GM12878 (cell line): Measurements from ENCODE around the gene ESPL1. TPM values are rescaled to one million over a fixed set of nuclear protein-coding genes. Genes with fewer than 3 reads are reported as not detected.

ENCODE experiments used
- ATAC-seq: fragments of 200-7000 bp; cut with Tn5 transposase; 3 replicates; pipeline ENCODE4 v1.9.1; 2020; ENCODE audit warnings: mild to moderate bottlenecking, moderate library complexity
- BruUV-seq: library from RNA; stranded (reverse); fragments of 400-500 nt; replicated peaks from 2 replicates; lab custom pipeline; 2021; lab: Mats Ljungman, UMichigan
- CTCF ChIA-PET: fragments of 300-600 bp; sonication (Branson Sonifier 250); formaldehyde crosslinking; extraction: SDS; loops from one replicate; lab custom pipeline; 2021; ENCODE audit warnings: inconsistent platforms; lab: Yijun Ruan, JAX
- POLR2A ChIA-PET: fragments of 350-600 bp; formaldehyde crosslinking; extraction: SDS; loops from one replicate; lab custom pipeline; 2021; ENCODE audit warnings: inconsistent platforms; lab: Charles Lee
- RAD21 ChIA-PET: fragments of 300-600 bp; sonication (Branson Sonifier 250); formaldehyde crosslinking; loops from one replicate; lab custom pipeline; 2023; ENCODE audit warnings: antibody characterized with exemption; ENCODE audit not compliant: unreplicated experiment; lab: Charles Lee
- SMC1A ChIA-PET: fragments of 300-600 bp; sonication (Branson Sonifier 250); formaldehyde crosslinking; loops from one replicate; lab custom pipeline; 2023; ENCODE audit not compliant: unreplicated experiment, uncharacterized antibody; lab: Charles Lee
- DNase-seq: peaks from one replicate; pipeline ENCODE4 v3.0.0-alpha.2; 2011; ENCODE audit warnings: low read depth, low spot score
- FAIRE-seq: peaks from 3 replicates; lab custom pipeline; 2011; peaks lifted over from hg19 to GRCh38; lab: Jason Lieb, UNC
- H2AFZ ChIP-seq: 2 replicates; pipeline ENCODE4 v1.6.0; 2011; ENCODE audit warnings: low read depth, low read length, control low read depth; ENCODE audit not compliant: control insufficient read depth
- H3K27ac ChIP-seq: 2 replicates; pipeline ENCODE4 v1.5.1; 2011; ENCODE audit warnings: control low read depth; ENCODE audit not compliant: control insufficient read depth, insufficient read depth
- H3K27me3 ChIP-seq, 2 experiments: replicated peaks in 1 of 2; 2 replicates each; pipeline versions ENCODE4 v1.6.0 to v1.6.1; 2011; ENCODE audit warnings: low read length in 1 of 2; ENCODE audit not compliant: control insufficient read depth in 2 of 2, insufficient read depth in 2 of 2
- H3K36me3 ChIP-seq, 2 experiments: 2 replicates each; pipeline ENCODE4 v1.5.1; 2011; ENCODE audit warnings: low read length in 1 of 2; ENCODE audit not compliant: control insufficient read depth in 2 of 2, insufficient read depth in 2 of 2
- H3K4me1 ChIP-seq: 2 replicates; pipeline ENCODE4 v1.6.1; 2011; ENCODE audit warnings: mild to moderate bottlenecking, low read length, moderate library complexity, mixed read lengths; ENCODE audit not compliant: control insufficient read depth, insufficient read depth
- H3K4me2 ChIP-seq: 2 replicates; pipeline ENCODE4 v1.6.0; 2011; ENCODE audit warnings: control low read depth; ENCODE audit not compliant: control insufficient read depth, insufficient read depth
- H3K4me3 ChIP-seq: fragments of 200-600 bp; sonication (generic); 2 replicates; pipeline ENCODE4 v1.5.1; 2016
- H3K79me2 ChIP-seq: 2 replicates; pipeline ENCODE4 v1.6.0; 2011; ENCODE audit warnings: low read length; ENCODE audit not compliant: control insufficient read depth, insufficient read depth
- H3K9ac ChIP-seq: 2 replicates; pipeline ENCODE4 v1.8.0; 2011; ENCODE audit warnings: low read length, control low read depth, mixed read lengths; ENCODE audit not compliant: control insufficient read depth, insufficient read depth
- H3K9me3 ChIP-seq: replicated peaks from 3 replicates; pipeline ENCODE4 v1.5.1; 2011; ENCODE audit warnings: mild to moderate bottlenecking, low read length; ENCODE audit not compliant: control insufficient read depth, insufficient read depth
- H4K20me1 ChIP-seq: 2 replicates; pipeline ENCODE4 v1.6.0; 2011; ENCODE audit not compliant: control insufficient read depth, insufficient read depth
- ATF2 ChIP-seq: IDR thresholded peaks from 2 replicates; pipeline ENCODE4 v1.6.1; 2012; ENCODE audit warnings: low read length, inconsistent platforms
- BHLHE40 ChIP-seq, 2 experiments: fragments of 450-650 bp in 1 of 2; IDR thresholded peaks; 2 replicates each; pipeline ENCODE4 v1.6.1; 2011 to 2017; ENCODE audit warnings: low read depth in 2 of 2, borderline replicate concordance in 1 of 2, improper control_type of control experiment in 1 of 2, low read length in 1 of 2, mild to moderate bottlenecking in 1 of 2
- BMI1 ChIP-seq: fragments of 450-650 bp; IDR thresholded peaks from 2 replicates; pipeline ENCODE4 v1.6.1; 2016; ENCODE audit warnings: mild to moderate bottlenecking, moderate library complexity, borderline replicate concordance
- CREM ChIP-seq: IDR thresholded peaks from 2 replicates; pipeline ENCODE4 v1.6.1; 2014; ENCODE audit warnings: antibody characterized with exemption, low read depth
- ELK1 ChIP-seq: IDR thresholded peaks from 2 replicates; pipeline ENCODE4 v1.6.1; 2012; ENCODE audit warnings: low read depth, low read length, improper control_type of control experiment
- IKZF2 ChIP-seq, 2 experiments: fragments of 450-650 bp; IDR thresholded peaks; 2 replicates each; pipeline ENCODE4 v1.6.1; 2017; ENCODE audit warnings: mild to moderate bottlenecking in 2 of 2, moderate library complexity in 2 of 2
- IRF5 ChIP-seq: fragments of 450-650 bp; IDR thresholded peaks from 2 replicates; pipeline ENCODE4 v1.6.1; 2017; ENCODE audit warnings: borderline replicate concordance
- MAX ChIP-seq: IDR thresholded peaks from 2 replicates; pipeline ENCODE4 v1.6.1; 2012; ENCODE audit warnings: low read depth, low read length, improper control_type of control experiment
- PKNOX1 ChIP-seq: fragments of 450-650 bp; IDR thresholded peaks from 2 replicates; pipeline ENCODE4 v1.6.1; 2016; ENCODE audit warnings: mild to moderate bottlenecking
- POLR2A ChIP-seq: IDR thresholded peaks from 2 replicates; pipeline ENCODE4 v1.6.1; 2011; ENCODE audit warnings: low read depth, mild to moderate bottlenecking, low read length
- RAD51 ChIP-seq: fragments of 450-650 bp; IDR thresholded peaks from 2 replicates; pipeline ENCODE4 v1.6.1; 2016; ENCODE audit warnings: moderate library complexity, mild to moderate bottlenecking, inconsistent platforms
- RB1 ChIP-seq: fragments of 450-650 bp; formaldehyde crosslinking; IDR thresholded peaks from 2 replicates; pipeline ENCODE4 v1.6.1; 2017; ENCODE audit warnings: mild to moderate bottlenecking, borderline replicate concordance
- RFX5 ChIP-seq: IDR thresholded peaks from 2 replicates; pipeline ENCODE4 v1.6.1; 2011; ENCODE audit warnings: low read depth, low read length, improper control_type of control experiment
- SRF ChIP-seq, 2 experiments: IDR thresholded peaks; 2 replicates each; pipeline ENCODE4 v1.6.1; 2011; ENCODE audit warnings: low read depth in 2 of 2, low read length in 2 of 2, mild to moderate bottlenecking in 1 of 2, moderate library complexity in 1 of 2
- ZNF207 ChIP-seq: fragments of 450-650 bp; IDR thresholded peaks from 2 replicates; pipeline ENCODE4 v1.6.1; 2014; ENCODE audit warnings: antibody characterized with exemption, mild to moderate bottlenecking, borderline replicate concordance
- ZNF217 ChIP-seq: fragments of 450-650 bp; IDR thresholded peaks from 2 replicates; pipeline ENCODE4 v1.6.1; 2017; ENCODE audit warnings: antibody characterized with exemption, mild to moderate bottlenecking
- ZNF622 ChIP-seq: fragments of 450-650 bp; IDR thresholded peaks from 2 replicates; pipeline ENCODE4 v1.6.1; 2017; ENCODE audit warnings: mild to moderate bottlenecking, inconsistent platforms
- WGBS: methylation state at CpG from one replicate; pipeline ENCODE4 v1.1.6; 2016; ENCODE audit warnings: low lambda C conversion rate; ENCODE audit not compliant: insufficient replicate concordance, insufficient coverage; ENCODE audit errors: missing lambda C conversion rate; 5-methylcytosine and 5-hydroxymethylcytosine counted together
- in situ Hi-C: fragments of 300-500 bp; cut with MboI; formaldehyde crosslinking; loops from 9 replicates; pipeline ENCODE4 v1.14.3; 2018; ENCODE audit warnings: mixed read lengths
- intact Hi-C: fragments of 100-400 bp; cut with micrococcal nuclease; formaldehyde crosslinking; loops from one replicate; pipeline ENCODE4 v1.14.2; 2022; ENCODE audit not compliant: unreplicated experiment
- polyA plus RNA-seq, 11 experiments: library from polyadenylated mRNA; depleted of rRNA in 4 of 11; unstranded in 6 of 11; stranded (reverse) in 5 of 11; fragments of >200 nt; fragmentation: Nextera tagmentation in 4 of 11; fragmentation: Illumina TruSeq in 1 of 11; extraction: Ambion mirVana in 4 of 11; extraction: Trizol in 1 of 11; gene quantifications; 1 replicate in 1 of 11; 2 replicates in 10 of 11; pipeline versions ENCODE4 v1.2.1 to v1.2.3, GENCODE V29; 2011 to 2016; ENCODE audit warnings: inconsistent platforms in 2 of 11, missing spikeins in 2 of 11, low read depth in 1 of 11
- total RNA-seq, 4 experiments: library from RNA; depleted of rRNA in 3 of 4; stranded (reverse); fragments of >200 nt in 3 of 4; fragmentation: Illumina TruSeq in 1 of 4; extraction: Trizol in 1 of 4; gene quantifications; 2 replicates each; pipeline versions ENCODE4 v1.2.1 to v1.2.3, GENCODE V29; 2013 to 2021

Gene ESPL1
- total and polyA plus RNA-seq, 10 of the 15 experiments (the other 5 are each of a cell fraction or from before 2014, with no cell fraction given), result 2.1 to 61.9 (median 21.2) TPM

GRCh38 chr12:53251477-53252348 is 16.4 kb upstream of the ESPL1 start:
- Histone ChIP-seq H3K36me3 (peaks cover 0 to 4% of the 10 kb centered on the region in 2 experiments; a peak in 1 of 4 replicates), H2AFZ (peak overlapping the region; percentile 97), H3K9ac (peak overlapping the region; percentile 91), H3K79me2 (peaks cover 13% of the 10 kb centered on the region), H3K4me1 (peaks cover 28% of the 10 kb centered on the region), H3K9me3 (no peaks in the 10 kb centered on the region), H3K27ac (peak overlapping the region; percentile 66), H3K4me2 (peak overlapping the region; percentile 73), H4K20me1 (no peaks in the 10 kb centered on the region), H3K4me3 (peak overlapping the region; percentile 99), H3K27me3 (no peaks in the 10 kb centered on the region)
- 3% methylated on average over 36 of the region's 51 CpGs for WGBS
- ChIA-PET POLR2A (interaction anchor here (0.8 to 4.0 kb wide), 6 partner anchors 17 to 53 kb away, joined by 3 to 19 read pairs (median 4); partner anchors contain the start of genes ESPL1 and PFDN5), CTCF (interaction anchor here (0.7 to 7.4 kb wide), 24 partner anchors 9 to 93 kb away, joined by 3 to 136 read pairs (median 5); partner anchors contain the start of genes AAAS, ESPL1, ITGB7 and MYG1), SMC1A (interaction anchor here (0.5 to 6.4 kb wide), 15 partner anchors 12 to 186 kb away, joined by 3 to 63 read pairs (median 5); partner anchors contain the start of gene ESPL1), RAD21 (interaction anchor here (0.7 to 4.3 kb wide), 21 partner anchors 17 to 186 kb away, joined by 3 to 101 read pairs (median 4); partner anchors contain the start of genes CSAD, ESPL1, PFDN5 and ZNF740)
- FAIRE-seq (peak; percentile 87), DNase-seq (peak; percentile 24), ATAC-seq (peak; percentile 92)
- TSS peak; percentile 90 for BruUV-seq
- in situ Hi-C loops (no loop called here), intact Hi-C loops (loop anchor here (2.0 kb wide), 2 partner anchors 31 to 39 kb away; no protein-coding TSS in a partner anchor)
- TF ChIP-seq CREM (no peak; the same call in 1 of the 2 replicates), ELK1 (0 out of 2 replicates have a peak, but pooled peaks have one; percentile 43), MAX (peak; percentile 71), RFX5 (no peak), BHLHE40 (IDR thresholded peaks at IDR 0.05; ENCODE audit: borderline replicate concordance in 1 of 2, low read depth in 2 of 2, low read length in 1 of 2) (peak; percentile 70 to 92), SRF (IDR thresholded peaks at IDR 0.05; ENCODE audit: low read depth in 2 of 2, low read length in 2 of 2) (0 out of 4 replicates have a peak, but pooled peaks of 1 of the 2 experiments have one; percentile 53), IRF5 (no peak), IKZF2 (IDR thresholded peaks at IDR 0.05) (peak in 1 of 2 experiments; percentile 25; a peak in 1 of 4 replicates), BMI1 (no peak), RAD51 (peak; percentile 75), ZNF622 (no peak), ZNF207 (0 out of 2 replicates have a peak, but pooled peaks have one; percentile 20), ZNF217 (no peak), PKNOX1 (peak; percentile 71; the same call in 1 of the 2 replicates), POLR2A (peak; percentile 92), RB1 (peak; percentile 14; the same call in 1 of the 2 replicates), ATF2 (no peak)
